ENCODE results near the gene CHST14.

The CHST14 gene

GRCh38 chr15:40467261-40467615, 3.5 kb upstream of the CHST14 start:
- Histone ChIP-seq H3K9ac (ENCODE audit: low read length) (no peak overlapping the region), H3K4me1 (ENCODE audit: control insufficient read depth, low read depth, low read length) (peaks cover 4% of the 10 kb centered on the region), H3K56ac (ENCODE audit: low read length) (no peak overlapping the region), H2BK5ac (ENCODE audit: low read length) (no peak overlapping the region), H3K27me3 (ENCODE audit: insufficient read depth, low read length, poor library complexity) (no peaks in the 10 kb centered on the region), H3K4me2 (ENCODE audit: low read length) (no peak overlapping the region), H3K23ac (ENCODE audit: low read length) (no peak overlapping the region), H3K79me2 (ENCODE audit: control insufficient read depth, insufficient read depth, low read length) (no peaks in the 10 kb centered on the region), H3K27ac (ENCODE audit: low read depth, low read length) (no peak overlapping the region), H2AK5ac (ENCODE audit: low read length) (no peak overlapping the region), H2BK15ac (replicated peaks; ENCODE audit: low read depth) (no peak overlapping the region), H3K79me1 (ENCODE audit: low read length) (peaks cover 9% of the 10 kb centered on the region), H3K36me3 (ENCODE audit: control insufficient read depth, insufficient read depth, low read length) (peaks cover 7% of the 10 kb centered on the region), H4K5ac (ENCODE audit: low read length) (no peak overlapping the region), H3K18ac (ENCODE audit: low read length) (no peak overlapping the region), H2BK120ac (ENCODE audit: low read depth, low read length) (no peak overlapping the region), H3K4me3 (ENCODE audit: low read length) (no peak overlapping the region), H4K8ac (ENCODE audit: low read depth, low read length) (no peak overlapping the region), H3K4ac (ENCODE audit: low read depth, low read length) (no peak overlapping the region)
- DNase-seq, result no peak

GRCh38 chr15:40468898-40469331, 1.9 kb upstream of the CHST14 start:
- Histone ChIP-seq H3K27me3 (ENCODE audit: insufficient read depth, low read length, poor library complexity) (no peaks in the 10 kb centered on the region), H2BK15ac (replicated peaks; ENCODE audit: low read depth) (no peak overlapping the region), H3K18ac (ENCODE audit: low read length) (no peak overlapping the region), H3K56ac (ENCODE audit: low read length) (no peak overlapping the region), H3K4ac (ENCODE audit: low read depth, low read length) (no peak overlapping the region), H3K79me2 (ENCODE audit: control insufficient read depth, insufficient read depth, low read length) (no peaks in the 10 kb centered on the region), H3K23ac (ENCODE audit: low read length) (no peak overlapping the region), H3K9ac (ENCODE audit: low read length) (no peak overlapping the region), H3K4me3 (ENCODE audit: low read length) (no peak overlapping the region), H4K8ac (ENCODE audit: low read depth, low read length) (no peak overlapping the region), H3K4me1 (ENCODE audit: control insufficient read depth, low read depth, low read length) (peaks cover 4% of the 10 kb centered on the region), H4K5ac (ENCODE audit: low read length) (no peak overlapping the region), H2BK120ac (ENCODE audit: low read depth, low read length) (no peak overlapping the region), H3K79me1 (ENCODE audit: low read length) (peaks cover 2% of the 10 kb centered on the region), H2BK5ac (ENCODE audit: low read length) (no peak overlapping the region), H3K36me3 (ENCODE audit: control insufficient read depth, insufficient read depth, low read length) (peaks cover 5% of the 10 kb centered on the region), H3K27ac (ENCODE audit: low read depth, low read length) (no peak overlapping the region), H3K4me2 (ENCODE audit: low read length) (no peak overlapping the region), H2AK5ac (ENCODE audit: low read length) (no peak overlapping the region)
- no CpG with 5 or more reads among the region's 4 CpGs for WGBS (ENCODE audit: extremely low coverage, insufficient coverage, low lambda C conversion rate)
- no peak for DNase-seq

- H3K36me3 ChIP-seq (ENCODE audit: control insufficient read depth, insufficient read depth, low read length), result peaks cover 4% of the 10 kb centered on the region
- H3K56ac ChIP-seq (ENCODE audit: low read length), result peak overlapping the region; percentile 94
- no peak for DNase-seq
- H2BK120ac ChIP-seq (ENCODE audit: low read depth, low read length), result no peak overlapping the region
- no CpG with 5 or more reads among the region's 7 CpGs for WGBS (ENCODE audit: extremely low coverage, insufficient coverage, low lambda C conversion rate)
- H3K4me2 ChIP-seq (ENCODE audit: low read length), result peak overlapping the region; percentile 41
- H4K8ac ChIP-seq (ENCODE audit: low read depth, low read length), result no peak overlapping the region
- H3K4me3 ChIP-seq (ENCODE audit: low read length), result no peak overlapping the region
- peaks cover 4% of the 10 kb centered on the region for H3K4me1 ChIP-seq (ENCODE audit: control insufficient read depth, low read depth, low read length)
- H3K27ac ChIP-seq (ENCODE audit: low read depth, low read length), result no peak overlapping the region
- no peak overlapping the region for H2BK15ac ChIP-seq (replicated peaks; ENCODE audit: low read depth)
- no peaks in the 10 kb centered on the region for H3K27me3 ChIP-seq (ENCODE audit: insufficient read depth, low read length, poor library complexity)
- H2AK5ac ChIP-seq (ENCODE audit: low read length), result peak overlapping the region; percentile 13
- H4K5ac ChIP-seq (ENCODE audit: low read length), result no peak overlapping the region
- no peaks in the 10 kb centered on the region for H3K79me2 ChIP-seq (ENCODE audit: control insufficient read depth, insufficient read depth, low read length)
- H3K4ac ChIP-seq (ENCODE audit: low read depth, low read length), result no peak overlapping the region
- H3K18ac ChIP-seq (ENCODE audit: low read length), result no peak overlapping the region
- peak overlapping the region; percentile 77 for H3K9ac ChIP-seq (ENCODE audit: low read length)
- no peak overlapping the region for H3K23ac ChIP-seq (ENCODE audit: low read length)
- peaks cover 2% of the 10 kb centered on the region for H3K79me1 ChIP-seq (ENCODE audit: low read length)
- H2BK5ac ChIP-seq (ENCODE audit: low read length), result no peak overlapping the region
Measured at GRCh38 chr15:40469776-40470390, 901 bp upstream of the CHST14 start.

- Histone ChIP-seq H4K5ac (ENCODE audit: low read length) (no peak overlapping the region), H4K8ac (ENCODE audit: low read depth, low read length) (no peak overlapping the region), H2BK15ac (replicated peaks; ENCODE audit: low read depth) (no peak overlapping the region), H3K4me2 (ENCODE audit: low read length) (peak overlapping the region; percentile 84), H3K36me3 (ENCODE audit: control insufficient read depth, insufficient read depth, low read length) (peaks cover 1% of the 10 kb centered on the region), H2AK5ac (ENCODE audit: low read length) (no peak overlapping the region), H2BK5ac (ENCODE audit: low read length) (peak overlapping the region; percentile 42), H3K9ac (ENCODE audit: low read length) (peak overlapping the region; percentile 90), H3K4me1 (ENCODE audit: control insufficient read depth, low read depth, low read length) (peaks cover 4% of the 10 kb centered on the region), H3K27me3 (ENCODE audit: insufficient read depth, low read length, poor library complexity) (no peaks in the 10 kb centered on the region), H3K79me1 (ENCODE audit: low read length) (peaks cover 2% of the 10 kb centered on the region), H2BK120ac (ENCODE audit: low read depth, low read length) (no peak overlapping the region), H3K4me3 (ENCODE audit: low read length) (peak overlapping the region; percentile 56), H3K27ac (ENCODE audit: low read depth, low read length) (peak overlapping the region; percentile 0), H3K18ac (ENCODE audit: low read length) (peak overlapping the region; percentile 85), H3K79me2 (ENCODE audit: control insufficient read depth, insufficient read depth, low read length) (no peaks in the 10 kb centered on the region), H3K56ac (ENCODE audit: low read length) (peak overlapping the region; percentile 95), H3K23ac (ENCODE audit: low read length) (peak overlapping the region; percentile 99), H3K4ac (ENCODE audit: low read depth, low read length) (peak overlapping the region; percentile 77)
- DNase-seq, result peak; percentile 46
- no CpG with 5 or more reads among the region's 60 CpGs for WGBS (ENCODE audit: extremely low coverage, insufficient coverage, low lambda C conversion rate)
Measured at GRCh38 chr15:40471105-40471807, 472 bp downstream of the CHST14 start.

- peak; percentile 89 for DNase-seq
- H2BK15ac ChIP-seq (replicated peaks; ENCODE audit: low read depth), result no peak overlapping the region
- H3K27ac ChIP-seq (ENCODE audit: low read depth, low read length), result no peak overlapping the region
- no CpG with 5 or more reads among the region's 16 CpGs for WGBS (ENCODE audit: extremely low coverage, insufficient coverage, low lambda C conversion rate)
- no peak overlapping the region for H4K8ac ChIP-seq (ENCODE audit: low read depth, low read length)
- H3K36me3 ChIP-seq (ENCODE audit: control insufficient read depth, insufficient read depth, low read length), result peaks cover 1% of the 10 kb centered on the region
- peak overlapping the region; percentile 84 for H3K4me2 ChIP-seq (ENCODE audit: low read length)
- peak overlapping the region; percentile 77 for H3K4ac ChIP-seq (ENCODE audit: low read depth, low read length)
- no peak overlapping the region for H2BK5ac ChIP-seq (ENCODE audit: low read length)
- no peaks in the 10 kb centered on the region for H3K27me3 ChIP-seq (ENCODE audit: insufficient read depth, low read length, poor library complexity)
- peak overlapping the region; percentile 56 for H3K4me3 ChIP-seq (ENCODE audit: low read length)
- H2BK120ac ChIP-seq (ENCODE audit: low read depth, low read length), result no peak overlapping the region
- no peaks in the 10 kb centered on the region for H3K79me2 ChIP-seq (ENCODE audit: control insufficient read depth, insufficient read depth, low read length)
- H3K4me1 ChIP-seq (ENCODE audit: control insufficient read depth, low read depth, low read length), result peaks cover 4% of the 10 kb centered on the region
- peak overlapping the region; percentile 90 for H3K9ac ChIP-seq (ENCODE audit: low read length)
- H3K56ac ChIP-seq (ENCODE audit: low read length), result peak overlapping the region; percentile 95
- H3K79me1 ChIP-seq (ENCODE audit: low read length), result peaks cover 2% of the 10 kb centered on the region
- H4K5ac ChIP-seq (ENCODE audit: low read length), result no peak overlapping the region
- no peak overlapping the region for H2AK5ac ChIP-seq (ENCODE audit: low read length)
- no peak overlapping the region for H3K18ac ChIP-seq (ENCODE audit: low read length)
- H3K23ac ChIP-seq (ENCODE audit: low read length), result peak overlapping the region; percentile 99
Measured at GRCh38 chr15:40471808-40472150, 995 bp downstream of the CHST14 start.
